CD4-positive, alpha-beta T cell treated with Interleukin-15 for 4 hours (primary cell): Measurements from ENCODE around the gene SLC35F2.
"Not testable (repeated sequence)": the region's sequence is repeated elsewhere in the genome, so short reads cannot be mapped to it uniquely, and the experiment has no call there.

Experiments
- DNase-seq: peaks from one replicate; pipeline ENCODE4 v3.0.0-alpha.2; 2020; ENCODE audit warnings: low spot score

The SLC35F2 gene

DNA sequence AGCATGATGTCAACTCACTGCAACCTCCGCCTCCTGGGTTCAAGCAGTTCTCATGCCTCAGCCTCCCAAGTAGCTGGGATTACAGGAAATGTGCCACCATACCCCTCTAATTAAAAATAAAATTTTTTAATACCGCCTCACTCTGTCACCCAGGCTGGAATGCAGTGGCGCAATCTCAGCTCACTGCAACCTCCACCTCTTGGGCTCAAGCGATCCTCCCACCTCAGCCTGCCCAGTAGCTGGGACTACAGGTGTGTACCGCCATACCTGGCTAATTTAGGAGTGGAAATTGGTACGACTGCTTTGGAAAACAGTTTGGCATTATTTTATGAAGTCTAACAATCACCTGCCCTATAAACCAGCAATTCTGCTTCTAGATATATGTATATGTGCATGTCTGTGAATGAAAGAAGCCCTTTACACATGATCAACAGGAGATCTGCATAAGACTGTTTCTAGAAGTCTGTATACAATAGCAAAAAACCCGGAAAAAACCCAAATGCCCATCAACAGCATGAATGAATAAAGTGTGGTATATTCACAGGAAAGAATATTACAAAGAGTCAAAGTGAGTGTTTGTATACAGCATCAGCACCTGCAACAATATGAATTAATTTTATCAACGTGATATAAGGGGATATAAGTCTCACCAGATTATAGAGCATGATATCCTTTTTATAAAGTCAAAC is 16.0 kb downstream of the SLC35F2 start:
- DNase-seq, result no peak

DNA sequence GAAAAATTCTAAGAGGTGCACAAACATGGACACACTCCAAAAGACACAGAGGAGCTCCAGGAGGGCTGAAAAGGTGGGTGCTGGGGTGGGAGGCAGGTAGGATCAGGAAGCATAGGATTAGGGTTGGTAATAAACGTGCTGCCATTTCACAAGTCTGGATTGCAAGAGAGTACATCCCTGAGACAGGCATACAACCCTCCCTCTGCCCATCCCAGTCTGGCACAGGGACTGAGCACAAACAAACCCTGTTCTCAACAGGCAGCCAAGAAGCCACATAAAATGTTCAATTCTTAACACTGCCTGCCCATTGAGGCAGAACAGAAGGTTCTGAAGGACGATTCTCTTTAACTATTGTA is 18.5 kb downstream of the SLC35F2 start:
- DNase-seq, result no peak

- no peak for DNase-seq
These were observed 21.7 kb downstream of the SLC35F2 start for GRCh38 chr11:107836851-107837250.

DNA sequence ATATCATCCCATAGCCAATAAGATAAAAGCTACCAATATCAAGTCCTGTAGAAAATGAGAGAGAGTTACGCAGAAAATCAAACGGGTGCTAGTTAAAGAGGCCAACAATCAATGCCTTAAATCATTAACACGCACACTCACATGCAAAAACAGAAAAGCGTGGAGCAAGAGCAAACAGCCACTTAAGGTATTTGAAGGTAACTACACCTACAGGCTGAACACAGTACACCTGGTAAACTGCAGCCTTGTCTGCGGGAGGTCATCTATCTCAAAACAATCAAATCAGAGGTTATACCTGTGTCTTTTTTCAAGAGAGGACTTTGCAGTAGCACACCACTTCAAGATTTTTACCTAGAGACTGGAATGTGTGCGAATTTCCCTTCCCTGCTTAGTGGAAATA is 23.6 kb downstream of the SLC35F2 start:
- DNase-seq, result no peak

DNA sequence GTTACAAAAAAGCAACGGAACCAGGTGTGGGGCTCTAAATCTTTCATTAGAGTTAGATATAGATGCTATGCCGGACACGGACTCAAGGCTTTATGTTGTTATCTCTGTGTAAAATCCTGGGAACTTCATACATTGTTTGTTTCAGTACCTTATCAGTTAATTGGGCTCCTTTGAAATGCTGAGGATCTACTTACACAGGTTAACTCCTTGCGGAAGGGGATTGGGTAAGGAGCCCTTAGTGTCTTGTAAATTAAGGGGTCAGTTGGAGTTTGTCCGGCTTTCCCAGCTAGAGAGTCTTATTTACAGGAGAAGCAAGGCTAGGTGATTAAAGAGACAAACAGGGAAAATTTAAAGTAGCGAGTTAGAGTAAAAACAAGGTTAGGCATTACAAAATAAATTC is 24.7 kb downstream of the SLC35F2 start:
- DNase-seq, result not testable (repeated sequence)

DNA sequence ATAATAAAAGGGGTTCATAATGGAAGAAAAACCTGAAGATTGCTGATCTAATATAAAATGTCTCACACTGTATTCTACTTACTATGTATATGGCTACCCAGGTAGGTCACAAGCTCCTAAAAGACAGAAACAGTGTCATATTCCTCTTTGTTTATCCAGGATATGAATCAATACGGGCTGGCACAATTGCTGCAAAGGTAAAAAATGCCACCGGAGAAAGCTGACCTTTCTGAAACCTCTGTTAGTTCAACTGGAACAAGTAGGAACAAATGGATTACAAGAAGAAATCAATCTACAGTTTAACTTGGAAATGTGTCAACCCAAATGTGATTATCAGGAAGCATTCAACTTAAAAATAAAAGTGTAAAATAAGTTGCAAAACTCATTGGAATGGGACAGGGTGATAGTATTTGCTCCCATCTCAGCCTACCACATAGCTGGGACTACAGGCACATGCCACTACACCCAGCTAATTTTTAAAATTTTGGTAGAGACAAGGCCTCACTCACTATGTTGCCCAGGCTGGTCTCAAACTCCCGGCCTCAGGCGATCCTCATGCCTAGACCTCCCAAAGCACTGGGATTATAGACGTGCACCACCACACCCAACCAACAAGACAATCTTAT is 27.6 kb downstream of the SLC35F2 start:
- DNase-seq, result no peak

DNA sequence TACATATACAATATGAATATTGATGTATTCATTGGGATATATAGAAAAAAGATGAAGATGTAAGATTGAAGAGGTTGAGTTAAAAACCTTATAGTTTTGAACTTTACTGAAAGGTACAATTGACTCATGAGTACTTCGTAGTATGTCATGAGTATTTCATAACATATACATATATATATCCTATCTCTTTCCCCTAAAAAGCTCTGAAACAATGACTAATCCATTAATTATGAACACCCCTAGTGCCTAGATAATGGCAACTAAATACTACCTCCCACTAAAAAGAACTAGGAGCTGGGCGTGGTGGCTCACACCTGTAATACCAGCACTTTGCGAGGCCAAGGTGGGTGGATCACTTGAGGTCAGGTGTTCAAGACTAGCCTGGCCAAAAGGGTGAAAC is 31.5 kb downstream of the SLC35F2 start:
- DNase-seq, result no peak

GRCh38 chr11:107825875-107826274 is 32.7 kb downstream of the SLC35F2 start:
- no peak for DNase-seq

DNA sequence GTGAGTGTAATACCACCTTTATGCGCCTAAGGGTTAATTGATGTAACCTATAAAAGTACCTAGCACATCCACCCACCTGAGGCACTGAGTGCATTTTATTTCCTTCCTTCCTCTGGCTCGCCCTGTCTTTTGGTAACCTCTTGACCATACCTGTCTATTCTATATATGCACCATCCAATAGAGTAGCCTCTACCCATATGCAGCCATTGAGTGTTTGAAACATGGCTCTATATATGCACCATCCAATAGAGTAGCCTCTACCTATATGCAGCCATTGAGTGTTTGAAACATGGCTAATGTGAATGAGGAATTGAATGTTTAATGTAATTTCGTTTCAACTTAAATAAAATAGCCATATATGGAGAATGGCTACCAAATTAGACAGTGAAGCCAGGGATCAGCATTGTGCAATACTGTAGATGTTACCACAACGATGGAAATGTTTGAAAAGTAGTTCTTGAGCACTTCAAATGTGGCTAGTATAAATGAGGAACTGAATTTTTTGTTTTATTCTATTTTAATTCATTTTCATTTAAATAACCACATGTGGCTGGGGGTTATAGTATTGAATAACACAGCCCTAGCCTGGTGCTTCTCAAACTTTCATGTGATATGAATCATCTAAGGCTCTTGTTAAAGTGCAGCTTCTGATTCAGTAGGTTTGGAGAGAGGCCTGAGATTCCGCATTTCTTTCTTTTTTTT is 33.8 kb downstream of the SLC35F2 start:
- DNase-seq, result no peak

GRCh38 chr11:107821199-107821927 is 37.2 kb downstream of the SLC35F2 start:
- DNase-seq, result no peak

DNA sequence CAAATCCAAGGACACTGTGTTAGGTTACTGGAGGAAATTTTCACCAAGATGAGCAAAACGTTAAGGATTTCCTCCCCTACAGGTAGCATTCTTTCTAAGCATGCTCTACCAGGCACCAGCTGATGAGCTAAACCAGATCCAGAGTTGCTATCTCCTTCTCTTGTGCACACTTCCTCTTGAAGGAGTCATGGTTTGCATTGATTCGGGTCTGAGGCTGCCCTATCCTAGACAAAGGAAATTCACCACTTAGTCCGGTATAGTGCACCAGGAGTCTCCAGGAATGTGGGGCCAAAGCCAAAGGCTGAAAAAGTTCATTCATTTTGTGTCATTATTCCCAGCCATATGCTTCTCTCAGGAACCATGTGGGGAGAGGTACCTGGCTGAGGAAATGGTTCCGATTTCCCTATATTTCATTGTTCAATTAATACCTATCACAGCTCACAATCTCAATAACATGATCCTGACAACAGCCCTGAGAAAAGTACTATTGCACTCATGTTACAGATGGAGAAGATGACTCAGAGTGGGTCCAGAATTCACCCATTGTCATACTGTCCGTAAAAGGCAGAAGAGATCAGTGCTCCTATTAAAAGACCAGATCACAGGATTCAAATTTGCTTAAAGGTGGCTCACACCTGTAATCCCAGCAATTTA is 39.1 kb downstream of the SLC35F2 start:
- DNase-seq, result no peak

GRCh38 chr11:107818491-107818890 is 40.1 kb downstream of the SLC35F2 start:
- DNase-seq, result no peak

GRCh38 chr11:107816028-107816427 is 42.6 kb downstream of the SLC35F2 start:
- DNase-seq, result no peak

- no peak for DNase-seq
These were observed 47.7 kb downstream of the SLC35F2 start for GRCh38 chr11:107810875-107811274.

DNA sequence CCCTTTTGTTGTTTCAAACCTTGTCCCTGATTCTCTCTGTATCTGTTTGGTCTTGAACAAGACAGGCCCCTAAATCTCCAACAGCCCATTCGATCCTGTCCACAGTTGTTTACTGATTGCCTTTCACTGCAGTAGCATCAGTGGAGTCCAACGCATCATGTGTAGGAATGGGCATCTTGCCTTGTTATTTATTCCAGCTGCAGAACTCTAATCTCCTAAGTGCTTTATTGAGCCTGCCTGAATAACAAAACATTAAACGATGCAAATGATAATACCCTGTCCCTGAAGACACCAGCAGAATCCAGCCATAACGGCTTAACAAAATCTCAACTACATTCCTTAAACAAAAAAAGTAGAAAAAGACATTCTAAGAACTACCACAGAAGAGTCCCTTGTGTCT is 50.1 kb downstream of the SLC35F2 start:
- DNase-seq, result no peak

DNA sequence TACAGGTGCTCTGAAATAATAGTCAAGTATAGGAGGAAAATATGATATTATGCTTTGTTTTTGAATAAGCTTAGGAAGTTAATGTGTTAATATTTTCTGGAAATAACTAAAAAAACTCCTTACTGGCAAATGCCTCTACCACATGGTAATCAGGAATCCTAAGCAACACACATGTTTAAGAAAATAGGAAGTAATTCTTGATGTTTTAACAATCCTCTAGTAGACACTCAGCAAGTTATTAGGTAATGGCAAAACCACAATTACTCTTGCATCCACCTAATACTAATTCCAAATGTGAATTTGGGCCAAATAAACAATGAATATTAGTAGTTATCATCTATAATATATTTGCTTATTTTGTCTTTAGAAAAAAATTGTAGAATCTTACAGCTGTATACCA is 53.6 kb downstream of the SLC35F2 start:
- no peak for DNase-seq

- DNase-seq, result no peak
These were observed 54.4 kb downstream of the SLC35F2 start for GRCh38 chr11:107804211-107804610.

GRCh38 chr11:107801641-107802040 is 56.9 kb downstream of the SLC35F2 start:
- no peak for DNase-seq

DNA sequence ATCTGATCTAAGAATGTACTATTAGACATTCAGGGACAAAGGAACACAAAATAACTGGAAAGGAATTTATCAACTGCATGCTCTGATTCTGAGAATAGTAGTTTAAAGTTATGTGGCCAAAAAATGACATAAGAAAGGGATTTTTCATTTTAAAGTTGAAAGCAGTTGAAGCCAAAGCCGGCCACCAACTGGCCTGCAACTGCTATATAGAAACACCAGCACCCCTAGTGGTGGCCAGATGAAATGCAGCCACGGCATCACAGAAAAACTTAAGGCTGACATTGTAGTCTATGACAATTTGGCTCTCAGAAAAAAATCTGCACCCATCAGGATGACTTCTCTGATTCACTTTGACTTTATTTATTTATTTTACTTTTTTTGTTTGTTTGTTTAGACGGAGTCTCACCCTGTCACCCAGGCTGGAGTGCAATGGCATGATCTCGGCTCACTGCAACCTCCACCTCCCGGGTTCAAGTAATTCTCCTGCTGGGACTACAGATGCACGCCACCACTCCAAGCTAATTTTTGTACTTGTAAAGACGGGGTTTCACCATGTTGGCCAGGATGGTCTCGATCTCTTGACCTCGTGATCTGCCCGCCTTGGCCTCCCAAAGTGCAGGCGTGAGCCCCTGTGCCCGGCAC is 59.2 kb downstream of the SLC35F2 start:
- peak; percentile 64 for DNase-seq

GRCh38 chr11:107792049-107792443 is 66.5 kb downstream of the SLC35F2 start:
- no peak for DNase-seq

DNA sequence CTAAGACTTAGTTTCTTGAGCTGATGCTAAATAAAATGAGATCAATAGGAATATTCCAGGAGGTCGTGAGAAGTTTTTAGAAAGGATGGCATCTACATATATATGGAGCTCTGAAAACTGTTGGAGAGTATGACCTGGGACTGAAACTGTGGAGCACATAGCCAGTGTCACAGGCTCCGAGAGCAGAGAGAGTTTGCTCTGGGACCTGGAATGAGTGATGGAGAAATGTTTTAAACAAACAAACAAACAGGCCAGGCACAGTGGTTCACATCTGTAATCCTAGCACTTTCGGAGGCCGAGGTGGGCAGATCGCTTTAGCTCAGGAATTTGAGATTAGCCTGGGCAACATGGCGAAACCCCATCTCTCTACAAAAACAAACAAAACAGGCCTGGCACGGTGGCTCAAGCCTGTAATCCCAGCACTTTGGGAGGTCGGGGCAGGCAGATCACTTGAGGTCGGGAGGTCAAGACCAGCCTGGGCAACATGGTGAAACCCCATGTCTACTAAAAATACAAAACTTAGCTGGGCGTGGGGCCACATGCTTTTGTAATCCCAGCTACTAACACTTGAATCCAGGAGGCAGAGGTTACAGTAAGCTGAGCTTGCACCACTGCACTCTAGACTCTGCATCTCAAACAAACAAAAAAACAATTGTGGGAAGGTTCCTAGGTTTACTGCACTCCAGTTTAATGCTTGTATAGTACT is 67.1 kb downstream of the SLC35F2 start:
- DNase-seq, result no peak
